HFFc6 (cell line): Measurements from ENCODE around the gene CLEC16A. TPM values are rescaled to one million over a fixed set of nuclear protein-coding genes. Genes with fewer than 3 reads are reported as not detected.

Experiments used
- DNase-seq: peaks from one replicate; pipeline ENCODE4 v3.0.0-alpha.2; 2018
- H3K27ac Mint-ChIP-seq: 2 replicates; pipeline ENCODE4 v1.8.0; 2020; ENCODE audit warnings: mild to moderate bottlenecking, mixed read lengths
- H3K27me3 Mint-ChIP-seq: 2 replicates; pipeline ENCODE4 v1.8.0; 2021; ENCODE audit warnings: mild to moderate bottlenecking, moderate library complexity, mixed read lengths; ENCODE audit not compliant: insufficient read depth
- H3K36me3 Mint-ChIP-seq: 2 replicates; pipeline ENCODE4 v1.8.0; 2021; ENCODE audit warnings: low read depth, mixed read lengths
- H3K4me1 Mint-ChIP-seq: 2 replicates; pipeline ENCODE4 v1.8.0; 2020; ENCODE audit warnings: low read depth, mixed read lengths
- H3K4me3 Mint-ChIP-seq: 2 replicates; pipeline ENCODE4 v1.8.0; 2020; ENCODE audit warnings: mild to moderate bottlenecking, moderate library complexity, mixed read lengths
- H3K9me3 Mint-ChIP-seq: 2 replicates; pipeline ENCODE4 v1.8.0; 2020; ENCODE audit warnings: mild to moderate bottlenecking, mixed read lengths
- CTCF ChIP-seq: fragments of 200-600 bp; sonication (generic); IDR thresholded peaks from 2 replicates; pipeline ENCODE4 v1.5.0; 2021; ENCODE audit warnings: antibody characterized with exemption, mild to moderate bottlenecking
- total RNA-seq, 6 experiments: library from RNA; stranded (reverse); fragmentation: NEBNext Ultra II Directional; extraction: Animal tissue kit (Norgen Biotek cat#: 25700); gene quantifications; 2 replicates in 1 of 6; 3 replicates in 5 of 6; pipeline ENCODE4 v1.2.3, GENCODE V29; 2021

CLEC16A gene
- total RNA-seq, 6 experiments from 2014 or later, result 19.4 to 23.2 (median 21.2) TPM

GRCh38 chr16:11161974-11162373, 217.6 kb downstream of the CLEC16A start:
- H3K27ac Mint-ChIP-seq, result peak overlapping the region; percentile 9; the same call in 1 of the 2 replicates
- TF ChIP-seq CTCF, result no peak
- peaks cover 26% of the 10 kb centered on the region for H3K4me1 Mint-ChIP-seq
- peaks cover 11% of the 10 kb centered on the region for H3K36me3 Mint-ChIP-seq
- no peak overlapping the region for H3K4me3 Mint-ChIP-seq
- H3K9me3 Mint-ChIP-seq, result peaks cover 12% of the 10 kb centered on the region
- DNase-seq, result no peak
- peaks cover 2% of the 10 kb centered on the region for H3K27me3 Mint-ChIP-seq

GRCh38 chr16:11162586-11163268, 218.4 kb downstream of the CLEC16A start:
- peaks cover 26% of the 10 kb centered on the region for H3K4me1 Mint-ChIP-seq
- no peak overlapping the region; the same call in 1 of the 2 replicates for H3K27ac Mint-ChIP-seq
- H3K9me3 Mint-ChIP-seq, result peaks cover 12% of the 10 kb centered on the region
- TF ChIP-seq CTCF, result no peak
- no peak overlapping the region for H3K4me3 Mint-ChIP-seq
- DNase-seq, result no peak
- peaks cover 2% of the 10 kb centered on the region for H3K27me3 Mint-ChIP-seq
- peaks cover 11% of the 10 kb centered on the region for H3K36me3 Mint-ChIP-seq

- H3K27me3 Mint-ChIP-seq, result peaks cover 3% of the 10 kb centered on the region
- peaks cover 11% of the 10 kb centered on the region for H3K36me3 Mint-ChIP-seq
- no peak for DNase-seq
- H3K9me3 Mint-ChIP-seq, result peaks cover 12% of the 10 kb centered on the region
- peaks cover 26% of the 10 kb centered on the region for H3K4me1 Mint-ChIP-seq
- TF ChIP-seq CTCF, result no peak
- no peak overlapping the region for H3K4me3 Mint-ChIP-seq
- H3K27ac Mint-ChIP-seq, result no peak overlapping the region
Observed at GRCh38 chr16:11163761-11164261, 219.4 kb downstream of the CLEC16A start.

- Mint-ChIP-seq H3K36me3 (peaks cover 11% of the 10 kb centered on the region), H3K27me3 (peaks cover 3% of the 10 kb centered on the region), H3K4me1 (peaks cover 26% of the 10 kb centered on the region), H3K27ac (no peak overlapping the region), H3K4me3 (no peak overlapping the region), H3K9me3 (peaks cover 12% of the 10 kb centered on the region)
- no peak for TF ChIP-seq CTCF
- no peak for DNase-seq
Observed at GRCh38 chr16:11164482-11165270, 220.3 kb downstream of the CLEC16A start.

GRCh38 chr16:11165349-11165748, 221.0 kb downstream of the CLEC16A start:
- no peak for TF ChIP-seq CTCF
- Mint-ChIP-seq H3K36me3 (peaks cover 8% of the 10 kb centered on the region), H3K9me3 (peaks cover 5% of the 10 kb centered on the region), H3K27ac (no peak overlapping the region), H3K4me3 (no peak overlapping the region), H3K4me1 (peaks cover 26% of the 10 kb centered on the region), H3K27me3 (peaks cover 3% of the 10 kb centered on the region)
- DNase-seq, result no peak
